Measurements from ENCODE around the gene UBAC1. TPM values are rescaled to one million over a fixed set of nuclear protein-coding genes. Genes with fewer than 3 reads are reported as not detected.

The UBAC1 gene
- total RNA-seq, 4 donors from 2014 or later: 47.6 to 63.2 (median 54.3) TPM

DNA sequence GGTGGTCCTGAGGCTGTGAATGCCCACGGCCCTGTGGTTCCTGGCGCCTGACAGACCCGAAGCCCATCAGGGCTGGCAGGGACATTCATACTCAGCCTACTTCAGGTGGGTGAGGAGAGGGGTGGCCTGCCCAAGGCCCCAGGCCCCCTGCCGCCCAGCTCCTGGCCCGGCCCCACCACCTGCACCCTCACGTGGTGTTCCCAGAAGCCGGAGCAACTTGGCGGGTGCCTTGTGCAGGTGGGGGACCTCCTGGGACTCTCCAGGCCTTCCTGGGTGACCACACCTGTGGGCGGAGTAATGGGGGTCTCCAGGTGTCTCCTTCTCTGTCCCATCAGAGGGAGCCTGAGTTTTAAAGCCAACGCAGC lies 36.8 kb upstream of the UBAC1 start:
- DNase-seq: no peak
- Histone ChIP-seq H3K9me3 (no peaks in the 10 kb centered on the region), H3K36me3 (no peaks in the 10 kb centered on the region), H3K27ac (no peak overlapping the region), H3K27me3 (peaks cover 0 to 11% (median 0%) of the 10 kb centered on the region in 4 donors), H3K4me1 (peaks cover 11 to 24% (median 12%) of the 10 kb centered on the region in 3 donors), H3K4me3 (no peak overlapping the region)
- intact Hi-C loops (cut with DNase I): no loop called here
- TF ChIP-seq, protein P1, sequence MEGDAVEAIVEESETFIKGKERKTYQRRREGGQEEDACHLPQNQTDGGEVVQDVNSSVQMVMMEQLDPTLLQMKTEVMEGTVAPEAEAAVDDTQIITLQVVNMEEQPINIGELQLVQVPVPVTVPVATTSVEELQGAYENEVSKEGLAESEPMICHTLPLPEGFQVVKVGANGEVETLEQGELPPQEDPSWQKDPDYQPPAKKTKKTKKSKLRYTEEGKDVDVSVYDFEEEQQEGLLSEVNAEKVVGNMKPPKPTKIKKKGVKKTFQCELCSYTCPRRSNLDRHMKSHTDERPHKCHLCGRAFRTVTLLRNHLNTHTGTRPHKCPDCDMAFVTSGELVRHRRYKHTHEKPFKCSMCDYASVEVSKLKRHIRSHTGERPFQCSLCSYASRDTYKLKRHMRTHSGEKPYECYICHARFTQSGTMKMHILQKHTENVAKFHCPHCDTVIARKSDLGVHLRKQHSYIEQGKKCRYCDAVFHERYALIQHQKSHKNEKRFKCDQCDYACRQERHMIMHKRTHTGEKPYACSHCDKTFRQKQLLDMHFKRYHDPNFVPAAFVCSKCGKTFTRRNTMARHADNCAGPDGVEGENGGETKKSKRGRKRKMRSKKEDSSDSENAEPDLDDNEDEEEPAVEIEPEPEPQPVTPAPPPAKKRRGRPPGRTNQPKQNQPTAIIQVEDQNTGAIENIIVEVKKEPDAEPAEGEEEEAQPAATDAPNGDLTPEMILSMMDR (IDR thresholded peaks at IDR 0.05): no peak
- TF ChIP-seq POLR2A (IDR thresholded peaks at IDR 0.05): no peak
- WGBS, 2 donors: 95% methylated on average over 4 of the region's 10 CpGs; no CpG with 5 or more reads in 1 of the 2 donors

DNA sequence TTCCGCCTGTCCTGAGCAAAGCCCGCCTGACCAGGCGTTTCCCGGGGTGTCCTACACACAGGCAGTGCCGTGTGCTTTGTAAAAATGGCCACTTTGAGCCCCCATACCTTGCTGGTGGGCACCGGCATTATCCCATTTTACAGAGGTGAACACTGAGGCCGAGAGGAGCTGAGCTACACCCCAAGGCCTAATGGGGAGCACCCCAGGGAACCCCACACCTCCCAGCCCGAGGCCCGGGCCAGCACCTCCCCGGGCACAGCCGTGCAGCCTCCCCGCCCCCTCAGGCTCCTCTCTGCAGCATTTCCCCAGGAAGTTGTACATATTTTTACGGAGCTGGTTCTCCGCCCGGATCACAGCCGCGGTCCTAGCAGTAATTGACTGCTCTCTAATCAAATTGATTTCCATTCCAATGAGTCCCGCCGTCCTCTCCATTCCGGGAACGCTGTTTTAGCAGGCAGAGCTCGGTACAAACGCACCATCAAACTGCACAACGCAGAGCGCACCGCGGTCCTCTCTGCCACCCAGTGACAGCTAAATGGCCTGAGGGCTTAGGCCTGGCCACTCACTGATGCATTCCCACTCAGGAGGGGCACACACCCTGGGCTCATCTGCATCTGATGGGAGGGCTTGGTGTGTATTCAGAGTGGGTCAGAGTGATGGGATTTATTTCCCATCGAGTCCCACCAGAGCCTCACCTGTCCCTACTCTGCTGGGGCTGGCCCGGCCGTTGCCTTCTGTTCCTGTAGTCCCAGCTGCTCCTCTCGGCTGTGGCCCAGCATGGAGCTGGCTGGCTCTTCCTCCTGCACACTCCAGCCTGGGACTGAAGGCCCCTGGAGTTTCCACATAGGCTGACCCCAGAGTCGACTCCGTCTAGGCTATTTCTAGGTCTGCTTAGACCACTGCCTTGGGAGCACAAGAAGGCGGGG lies 36.2 kb upstream of the UBAC1 start:
- Histone ChIP-seq H3K36me3 (no peaks in the 10 kb centered on the region), H3K27me3 (peaks cover 0 to 17% (median 0%) of the 10 kb centered on the region in 4 donors), H3K4me3 (no peak overlapping the region), H3K9me3 (no peaks in the 10 kb centered on the region), H3K27ac (no peak overlapping the region), H3K4me1 (peaks cover 17 to 26% (median 18%) of the 10 kb centered on the region in 3 donors)
- 62 to 81% methylated on average over 18 to 20 of the region's 34 CpGs for WGBS, 2 donors
- no peak for TF ChIP-seq POLR2A (IDR thresholded peaks at IDR 0.05)
- TF ChIP-seq, protein P1 (IDR thresholded peaks at IDR 0.05): no peak
- intact Hi-C loops (cut with DNase I): no loop called here
- DNase-seq: no peak

DNA sequence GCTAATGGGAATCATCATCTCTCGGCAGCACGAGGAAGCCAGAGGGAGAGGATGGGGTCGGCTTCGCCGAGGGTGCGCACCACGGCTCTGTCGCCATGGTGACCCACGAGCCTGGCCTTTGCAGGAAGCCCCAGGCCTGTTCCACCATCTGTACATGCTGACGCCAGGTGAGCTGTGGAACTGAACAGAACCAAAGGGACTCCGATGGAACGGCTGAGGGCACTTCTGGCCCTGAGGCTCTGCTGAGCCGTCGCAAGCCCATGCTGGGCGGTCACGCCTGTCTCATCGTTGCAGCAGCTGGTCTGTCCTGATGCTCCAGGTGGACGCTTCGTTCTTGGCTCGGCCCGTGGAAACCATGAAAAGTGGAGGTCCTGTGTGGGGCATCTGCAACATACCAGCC lies 34.6 kb upstream of the UBAC1 start:
- 86 to 93% methylated on average over 7 to 14 of the region's 21 CpGs for WGBS, 2 donors

DNA sequence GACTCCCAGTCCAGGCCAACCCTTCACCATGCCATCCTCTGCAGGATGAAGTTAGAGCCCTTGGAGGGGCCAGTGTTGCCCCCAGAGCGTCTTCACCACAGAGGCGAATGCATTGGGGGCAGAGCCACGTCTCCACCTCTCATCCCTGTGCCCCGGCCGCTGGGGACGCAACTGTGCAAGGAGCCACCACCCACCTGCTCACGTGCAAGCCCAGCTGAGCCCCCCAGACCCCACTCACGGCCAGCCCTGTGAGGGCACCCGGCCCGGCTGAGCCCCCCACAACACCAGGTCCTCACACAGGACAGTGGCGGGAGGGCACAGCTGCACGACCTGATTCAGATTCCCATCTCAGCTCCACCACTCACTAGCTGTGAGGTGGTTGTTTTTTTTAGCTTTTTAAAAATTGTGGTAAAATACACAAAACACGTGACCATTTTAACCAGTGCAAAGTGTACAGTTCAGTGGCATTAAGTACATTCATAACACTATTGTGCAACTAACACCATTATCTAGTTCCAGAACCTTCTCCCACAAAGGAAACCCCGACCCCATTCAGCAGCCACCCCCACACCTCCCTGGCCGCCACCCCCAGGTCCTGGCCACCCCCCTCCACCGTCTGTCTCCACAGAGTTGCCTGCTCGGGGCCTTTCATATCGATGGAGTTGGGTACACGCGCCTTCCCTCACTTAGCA lies 33.5 kb upstream of the UBAC1 start:
- TF ChIP-seq, protein P1 (IDR thresholded peaks at IDR 0.05): no peak
- no peak for TF ChIP-seq POLR2A (IDR thresholded peaks at IDR 0.05)
- DNase-seq: no peak
- no peaks in the 10 kb centered on the region for H3K36me3 ChIP-seq
- H3K9me3 ChIP-seq: no peaks in the 10 kb centered on the region
- H3K27me3 ChIP-seq: peaks cover 0 to 29% (median 2%) of the 10 kb centered on the region in 4 donors
- intact Hi-C loops (cut with DNase I): no loop called here
- no peak overlapping the region for H3K4me3 ChIP-seq
- 52 to 70% methylated on average over 11 to 18 of the region's 20 CpGs for WGBS, 2 donors
- H3K4me1 ChIP-seq: peaks cover 29 to 53% (median 30%) of the 10 kb centered on the region in 3 donors
- H3K27ac ChIP-seq: peak overlapping the region in 2 of 4 donors; percentile 85 to 95

More for the DNA sequence above, 34.6 kb upstream of the UBAC1 start:
- Histone ChIP-seq H3K4me1 (peaks cover 22 to 41% (median 25%) of the 10 kb centered on the region in 3 donors), H3K4me3 (no peak overlapping the region), H3K27me3 (peaks cover 0 to 20% (median 0%) of the 10 kb centered on the region in 4 donors), H3K9me3 (no peaks in the 10 kb centered on the region), H3K27ac (no peak overlapping the region), H3K36me3 (no peaks in the 10 kb centered on the region)
- no peak for DNase-seq
- TF ChIP-seq POLR2A (IDR thresholded peaks at IDR 0.05): no peak
- TF ChIP-seq, protein P1 (IDR thresholded peaks at IDR 0.05): no peak
- intact Hi-C loops (cut with DNase I): no loop called here
